Inferior parietal cortex (tissue), 1 donor: ENCODE measurements around the gene BIRC5.

Source experiments
- DNase-seq: peaks from one replicate; pipeline ENCODE4 v3.0.0-alpha.2; 2016; ENCODE audit errors: extremely low spot score

The BIRC5 gene

DNA sequence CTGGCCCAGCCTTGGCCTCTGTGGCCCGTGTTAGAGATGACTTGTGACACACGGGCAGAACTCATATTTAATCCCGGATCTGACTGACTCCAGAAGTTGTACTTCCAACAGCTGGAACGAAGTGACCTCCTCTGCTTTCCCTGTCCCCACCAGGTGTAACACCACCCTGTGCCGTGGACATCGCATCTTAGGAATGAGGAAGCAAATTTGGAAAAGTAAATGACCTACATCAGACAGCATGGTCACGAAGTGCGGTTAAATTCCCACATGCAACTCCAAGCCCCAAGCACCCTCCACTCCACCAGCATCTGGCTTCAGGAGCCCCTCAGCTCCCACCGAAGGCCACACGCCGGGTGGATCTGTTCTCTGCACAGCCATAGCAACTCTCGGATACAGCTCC, 30.1 kb upstream of the BIRC5 start:
- no peak for DNase-seq

DNA sequence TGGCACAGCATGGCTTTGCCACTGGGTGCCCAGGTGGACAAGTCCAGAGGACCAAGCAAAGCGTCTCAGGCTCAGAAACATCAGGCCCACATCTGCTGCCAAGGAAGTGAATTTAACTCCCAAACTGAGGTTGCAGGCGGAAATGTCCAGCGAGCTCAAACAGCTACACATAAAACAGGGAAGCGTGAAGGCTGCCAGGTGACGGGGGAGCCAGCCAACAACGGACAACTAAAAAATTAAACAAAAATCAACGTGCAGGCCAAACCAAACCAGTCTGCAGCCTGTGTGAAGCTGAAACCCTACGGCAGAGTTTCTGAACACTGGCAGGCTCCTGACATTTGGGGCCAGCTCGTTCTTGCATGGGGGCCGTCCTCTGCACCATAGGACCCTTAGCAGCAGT, 29.7 kb upstream of the BIRC5 start:
- no peak for DNase-seq

DNA sequence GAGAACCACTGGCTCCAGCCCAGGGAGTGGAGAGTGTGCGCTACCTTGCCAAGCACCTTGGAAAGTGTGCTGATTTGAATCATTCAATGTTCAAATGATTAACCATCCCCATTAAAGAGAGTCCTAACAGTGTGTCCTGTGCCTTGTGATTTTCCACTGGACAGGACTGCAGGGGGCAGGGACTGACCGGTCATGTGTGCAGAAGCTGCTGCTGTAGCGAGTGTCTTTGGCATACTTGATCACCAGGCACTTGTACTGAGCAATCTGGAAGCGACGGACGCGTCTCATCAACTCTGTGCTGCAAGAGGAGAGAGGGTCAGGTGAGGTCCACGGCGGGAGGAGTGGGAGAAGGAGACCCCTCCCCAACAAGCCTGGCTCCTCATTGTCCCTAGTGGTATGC, 29.2 kb upstream of the BIRC5 start:
- DNase-seq: no peak

DNA sequence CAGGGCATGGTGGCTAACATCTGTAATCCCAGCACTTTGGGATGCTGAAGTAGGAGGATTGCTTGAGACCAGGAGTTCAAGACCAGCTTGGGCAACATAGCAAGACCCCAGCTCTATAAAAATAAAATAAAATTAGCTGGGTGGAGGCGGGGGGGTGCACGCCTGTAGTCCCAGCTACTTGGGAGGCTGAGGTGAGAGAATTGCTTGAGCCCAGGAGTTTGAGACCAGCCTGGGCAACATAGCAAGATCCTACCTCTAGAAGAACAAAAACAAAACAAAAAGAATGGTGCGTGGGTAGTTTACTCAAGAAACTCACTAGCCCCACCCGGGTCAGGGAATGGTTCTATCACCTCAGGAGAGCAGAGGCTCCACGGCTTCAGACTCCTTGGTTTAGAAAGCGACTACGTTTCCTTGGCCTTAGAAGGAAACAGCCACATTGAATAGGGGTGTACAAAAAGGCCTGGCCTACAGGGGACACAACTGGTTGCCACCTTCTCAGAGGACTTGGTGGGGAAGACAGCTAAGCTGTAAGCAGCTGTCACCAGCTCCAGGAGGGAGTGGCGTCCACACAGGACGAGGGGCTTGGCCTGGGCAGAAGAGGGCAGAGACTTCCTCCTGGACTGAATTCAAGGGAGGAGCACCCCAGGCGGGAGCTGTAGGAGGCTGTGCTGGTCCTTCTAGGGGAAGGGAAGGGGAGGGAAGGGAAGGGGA, 27.9 kb upstream of the BIRC5 start:
- DNase-seq: no peak

DNA sequence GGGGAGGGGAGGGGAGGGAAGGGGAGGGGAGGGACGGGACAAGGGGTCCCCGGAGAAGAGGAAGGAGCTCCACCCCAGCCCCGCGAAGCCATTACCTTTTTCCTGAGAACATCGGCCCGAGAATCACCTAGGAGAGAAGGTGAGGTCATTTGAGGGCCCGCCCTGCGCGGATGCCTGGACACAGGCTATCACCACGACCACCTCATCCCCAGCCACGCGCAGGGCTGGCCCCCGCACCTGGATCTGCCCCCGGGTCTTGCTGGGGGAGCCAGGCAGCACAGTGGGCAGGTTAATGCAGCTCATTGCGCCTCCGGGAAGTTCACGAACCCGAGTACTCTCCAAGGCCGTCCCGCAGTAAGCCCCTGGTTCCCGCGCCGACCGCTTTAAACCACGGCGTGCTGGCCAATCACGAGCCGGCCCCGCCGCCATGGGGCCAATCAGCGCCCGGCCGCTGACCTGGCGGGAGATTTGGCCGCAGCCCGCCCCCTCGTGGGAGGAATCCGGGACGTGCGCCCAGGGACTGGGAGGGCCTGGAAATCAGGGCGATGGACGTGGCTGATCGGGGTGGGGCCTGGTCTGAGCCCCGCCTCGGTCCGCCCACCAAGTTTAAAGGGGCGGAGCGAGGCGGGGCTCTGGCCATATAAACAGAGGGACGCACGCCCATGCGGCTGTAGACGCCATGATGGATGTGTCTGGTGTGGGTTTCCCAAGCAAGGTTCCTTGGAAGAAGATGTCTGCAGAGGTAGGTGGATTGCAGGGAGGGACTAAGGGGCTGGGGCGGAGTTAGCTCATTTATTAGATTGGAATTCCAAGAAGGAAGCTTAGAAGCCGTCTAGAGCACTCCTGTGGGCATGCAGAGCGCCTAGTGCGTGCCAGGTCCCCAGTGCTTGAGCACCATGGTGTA, 27.1 kb upstream of the BIRC5 start, which contains the start of the genes AFMID and TK1:
Gene AFMID, plus strand, starts transcription at position 671 of the 904 bp plus-strand sequence. Its CDS starts 9 bp downstream, at position 680.
Gene TK1, minus strand, starts transcription at position 361 of the 904 bp plus-strand sequence. Its CDS starts 58 bp downstream, at position 303.
- DNase-seq: peak; percentile 96

DNA sequence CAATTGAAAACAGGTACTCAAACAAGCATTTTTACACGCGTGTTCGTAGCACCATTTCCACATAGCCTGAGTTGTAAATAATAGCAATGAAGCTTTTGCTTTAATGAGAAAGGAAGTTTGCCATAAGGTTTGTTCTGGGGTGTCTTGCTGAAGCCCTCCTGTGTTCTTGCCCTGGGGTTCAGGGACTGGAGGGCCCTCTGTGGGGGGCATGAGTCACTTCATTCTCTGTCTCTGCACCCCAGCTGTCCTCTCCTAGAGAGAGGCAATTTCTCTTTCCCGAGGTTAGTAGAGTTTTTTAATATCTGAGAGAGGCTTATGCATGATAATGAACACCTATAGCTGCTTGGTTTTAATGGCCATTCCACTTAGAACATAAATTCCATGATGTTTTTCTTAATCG, 17.3 kb upstream of the BIRC5 start:
- no peak for DNase-seq

DNA sequence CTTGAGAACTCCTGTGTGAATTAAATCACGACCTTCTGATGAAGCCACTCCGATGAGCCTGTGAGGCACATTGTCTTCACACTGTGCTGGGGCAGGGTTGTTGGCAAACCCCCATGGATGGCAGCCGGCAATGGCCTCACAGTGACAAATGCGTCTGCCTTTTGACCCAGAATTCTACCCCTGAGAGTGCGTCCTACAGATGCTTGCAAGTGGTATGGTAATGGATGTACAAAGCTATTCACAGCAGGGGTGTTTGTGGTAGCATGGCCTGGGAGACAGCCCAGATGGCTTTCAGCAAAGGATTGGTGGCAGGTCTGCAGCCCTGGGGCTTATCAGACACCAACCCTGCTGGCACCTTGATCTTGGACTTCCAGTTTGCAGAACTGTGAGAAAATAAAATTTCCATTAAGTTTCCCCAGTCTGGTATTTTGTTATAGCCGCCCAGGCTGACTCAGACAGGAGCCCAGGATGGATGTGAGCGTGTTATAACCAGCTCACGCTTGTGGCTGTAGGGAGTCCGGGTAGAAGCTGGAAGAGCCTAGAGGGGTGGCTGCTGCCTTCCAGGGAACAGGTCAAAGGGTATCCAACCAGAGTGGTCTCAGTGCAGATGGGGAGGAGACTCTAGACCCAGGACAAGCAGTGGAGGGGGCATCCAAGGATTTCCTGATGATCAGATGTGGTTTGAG, 16.8 kb upstream of the BIRC5 start:
- DNase-seq: no peak

DNA sequence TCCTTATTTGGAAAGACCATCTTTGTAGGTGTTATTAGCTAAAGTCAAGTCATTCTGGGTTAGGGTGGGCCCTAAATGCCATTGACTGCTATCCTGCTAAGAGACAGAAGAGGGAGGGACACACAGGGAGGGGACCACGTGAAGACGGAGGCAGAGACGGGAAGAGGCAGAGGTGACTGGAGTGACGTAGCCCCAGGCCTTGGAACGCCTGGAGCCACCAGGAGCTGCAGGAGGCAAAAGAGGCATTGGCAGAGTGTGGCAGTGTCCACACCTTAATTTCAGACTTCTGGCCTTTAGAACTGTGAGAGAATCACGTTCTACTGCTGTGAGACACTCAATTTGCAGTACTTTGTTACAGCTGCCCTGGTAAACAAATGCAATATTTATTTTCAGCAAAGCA, 13.6 kb upstream of the BIRC5 start:
- DNase-seq: no peak

DNA sequence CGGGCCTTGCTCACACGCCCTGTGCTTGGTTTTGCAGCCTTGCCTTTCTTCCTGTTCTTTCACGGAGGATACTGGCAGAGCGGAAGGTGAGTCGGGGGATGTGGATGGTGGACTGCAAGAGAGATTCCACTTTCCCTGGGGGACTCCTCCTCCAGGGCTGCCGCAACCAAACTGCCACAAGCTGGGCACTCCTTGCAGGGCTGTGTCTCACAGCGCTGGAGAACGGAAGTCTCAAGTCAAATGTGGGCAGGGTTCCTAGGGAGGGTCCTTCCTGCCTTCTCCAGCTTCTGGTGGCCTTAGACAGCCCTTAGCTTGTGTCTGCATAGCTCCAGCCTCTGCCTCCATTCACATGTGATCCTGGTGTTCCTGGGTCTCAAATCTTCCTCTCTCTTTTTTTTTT, 11.4 kb upstream of the BIRC5 start:
- no peak for DNase-seq

DNA sequence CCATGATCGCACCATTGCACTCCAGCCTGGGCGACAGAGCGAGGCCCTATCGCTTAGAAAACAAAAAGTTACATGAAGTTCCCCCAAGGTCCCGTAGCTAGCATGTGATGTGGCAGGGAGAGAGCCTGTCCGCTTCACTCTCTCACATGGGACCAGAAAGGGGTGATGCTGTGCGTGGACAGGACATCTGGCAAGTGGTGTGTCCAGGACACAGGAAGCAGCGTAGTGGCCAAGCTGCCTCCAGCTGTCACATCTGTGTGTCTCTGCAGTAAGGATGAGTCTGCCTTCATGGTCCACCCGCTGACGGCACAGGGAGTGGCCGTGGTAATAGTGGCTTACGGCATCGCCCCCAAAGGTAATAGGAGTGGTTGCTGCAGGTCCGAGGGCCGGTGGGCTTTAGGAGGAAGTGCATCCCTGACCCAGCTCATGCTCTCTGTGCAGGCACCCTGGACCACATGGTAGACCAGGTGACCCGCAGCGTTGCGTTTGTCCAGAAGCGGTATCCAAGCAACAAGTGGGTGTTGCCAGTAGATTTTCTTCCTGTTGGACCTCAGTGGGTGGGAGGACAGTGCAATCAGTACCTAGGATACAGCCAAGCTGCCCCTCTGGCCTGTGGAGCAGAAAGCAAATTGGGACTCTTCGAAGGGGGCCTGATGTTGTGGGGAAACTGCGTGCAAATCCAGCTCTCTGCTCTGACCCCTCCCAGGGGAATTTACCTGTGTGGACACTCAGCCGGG, 9.5 kb upstream of the BIRC5 start:
- DNase-seq: no peak

DNA sequence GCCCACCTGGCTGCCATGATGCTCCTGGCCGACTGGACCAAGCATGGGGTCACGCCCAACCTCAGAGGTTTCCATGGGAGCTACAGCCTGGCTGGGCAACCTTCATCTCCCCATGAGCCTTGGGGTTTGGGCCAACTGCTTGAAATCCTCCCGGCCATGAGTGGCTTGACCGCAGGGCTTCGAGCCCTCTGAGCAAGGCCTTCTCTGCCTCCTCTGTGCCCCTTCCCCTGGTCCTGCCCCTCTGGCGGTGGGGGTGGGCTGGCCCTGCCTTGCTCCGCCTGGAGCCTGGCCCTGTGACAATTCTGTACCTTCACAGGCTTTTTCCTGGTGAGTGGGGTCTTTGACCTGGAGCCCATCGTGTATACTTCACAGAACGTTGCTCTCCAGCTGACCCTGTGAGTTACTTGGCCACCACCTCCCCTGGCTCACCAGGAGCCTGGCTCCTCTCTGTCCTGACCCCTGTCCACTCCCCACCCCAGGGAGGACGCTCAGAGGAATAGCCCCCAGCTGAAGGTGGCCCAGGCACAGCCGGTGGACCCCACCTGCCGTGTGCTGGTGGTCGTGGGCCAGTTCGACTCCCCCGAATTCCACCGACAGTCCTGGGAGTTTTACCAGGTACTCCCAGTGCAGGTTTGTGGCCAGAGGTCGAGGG, 8.8 kb upstream of the BIRC5 start:
- no peak for DNase-seq

DNA sequence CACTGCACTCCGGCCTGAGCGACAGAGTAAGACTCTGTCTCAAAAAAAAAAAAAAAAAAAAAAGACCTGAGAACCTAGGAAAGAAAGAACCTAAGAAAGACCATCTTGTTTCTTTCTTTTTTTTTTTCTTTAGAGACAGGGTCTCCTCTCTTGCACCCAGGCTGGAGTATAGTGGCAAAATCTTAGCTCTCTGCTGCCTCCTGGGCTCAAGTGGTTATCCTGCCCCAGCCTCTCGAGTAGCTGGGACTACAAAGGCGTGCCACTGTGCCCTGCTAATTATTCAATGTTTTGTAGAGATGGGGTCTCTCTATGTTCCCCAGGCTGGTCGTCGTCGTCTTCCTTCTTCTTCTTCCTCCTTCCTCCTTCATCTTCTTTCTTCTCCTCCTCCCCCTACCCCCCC, 7.8 kb upstream of the BIRC5 start:
- DNase-seq: no peak

DNA sequence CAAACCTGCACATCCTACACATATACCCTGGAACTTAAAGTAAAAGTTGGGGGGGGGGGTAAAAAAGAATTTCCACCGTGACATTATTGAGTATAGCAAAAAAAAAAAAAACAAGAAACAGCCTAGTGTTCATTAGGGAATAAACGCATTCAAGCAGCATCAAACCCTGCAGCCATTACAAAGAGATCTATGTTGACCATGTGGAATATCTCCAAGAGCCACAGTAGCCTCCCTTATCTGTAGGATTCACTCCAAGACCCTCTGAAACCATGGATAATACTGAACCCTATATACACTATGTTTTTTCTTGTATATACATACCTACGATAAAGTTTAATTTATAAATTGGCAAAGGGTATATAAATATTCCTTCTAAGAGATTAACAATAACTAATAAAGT, 5.6 kb upstream of the BIRC5 start:
- no peak for DNase-seq

DNA sequence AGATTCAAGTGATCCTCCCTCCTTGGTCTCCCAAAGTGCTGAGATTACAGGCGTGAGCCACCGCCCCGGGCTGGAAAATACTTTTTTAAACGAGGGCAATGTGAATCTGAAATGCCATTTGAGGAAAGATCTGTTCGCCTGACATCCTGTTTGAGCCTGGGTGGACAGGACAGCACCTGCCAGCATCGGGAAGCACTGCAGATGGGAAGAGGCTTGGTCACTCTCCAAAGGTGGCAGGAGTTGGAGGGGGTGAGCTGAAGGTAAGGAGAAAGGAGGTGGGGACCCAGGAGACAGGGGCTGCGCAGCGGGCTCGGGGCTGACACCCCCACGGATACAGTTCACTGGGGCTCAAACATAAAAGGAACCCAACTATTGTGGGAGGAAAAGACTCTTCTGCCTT, 3.9 kb upstream of the BIRC5 start:
- DNase-seq: no peak

DNA sequence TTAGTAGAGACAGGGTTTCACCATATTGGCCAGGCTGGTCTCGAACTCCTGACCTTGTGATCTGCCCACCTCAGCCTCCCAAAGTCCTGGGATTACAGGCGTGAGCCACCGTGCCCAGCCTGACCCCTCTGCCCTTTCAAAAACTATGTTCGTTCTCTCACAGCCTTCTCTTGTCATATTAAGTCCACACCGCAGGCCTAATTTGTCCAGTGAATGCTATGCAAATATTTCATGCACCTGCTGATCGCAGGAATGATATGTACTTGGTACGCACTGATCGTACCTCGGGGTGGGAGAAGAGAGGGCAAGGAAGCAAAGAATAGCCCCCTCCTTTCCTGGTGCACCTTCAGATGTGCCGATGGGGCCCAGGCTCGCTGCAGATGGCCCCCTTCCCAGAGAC, 3.0 kb upstream of the BIRC5 start:
- no peak for DNase-seq

DNA sequence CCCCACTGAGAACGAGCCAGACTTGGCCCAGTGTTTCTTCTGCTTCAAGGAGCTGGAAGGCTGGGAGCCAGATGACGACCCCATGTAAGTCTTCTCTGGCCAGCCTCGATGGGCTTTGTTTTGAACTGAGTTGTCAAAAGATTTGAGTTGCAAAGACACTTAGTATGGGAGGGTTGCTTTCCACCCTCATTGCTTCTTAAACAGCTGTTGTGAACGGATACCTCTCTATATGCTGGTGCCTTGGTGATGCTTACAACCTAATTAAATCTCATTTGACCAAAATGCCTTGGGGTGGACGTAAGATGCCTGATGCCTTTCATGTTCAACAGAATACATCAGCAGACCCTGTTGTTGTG, 631 bp downstream of the BIRC5 start:
- DNase-seq: no peak

DNA sequence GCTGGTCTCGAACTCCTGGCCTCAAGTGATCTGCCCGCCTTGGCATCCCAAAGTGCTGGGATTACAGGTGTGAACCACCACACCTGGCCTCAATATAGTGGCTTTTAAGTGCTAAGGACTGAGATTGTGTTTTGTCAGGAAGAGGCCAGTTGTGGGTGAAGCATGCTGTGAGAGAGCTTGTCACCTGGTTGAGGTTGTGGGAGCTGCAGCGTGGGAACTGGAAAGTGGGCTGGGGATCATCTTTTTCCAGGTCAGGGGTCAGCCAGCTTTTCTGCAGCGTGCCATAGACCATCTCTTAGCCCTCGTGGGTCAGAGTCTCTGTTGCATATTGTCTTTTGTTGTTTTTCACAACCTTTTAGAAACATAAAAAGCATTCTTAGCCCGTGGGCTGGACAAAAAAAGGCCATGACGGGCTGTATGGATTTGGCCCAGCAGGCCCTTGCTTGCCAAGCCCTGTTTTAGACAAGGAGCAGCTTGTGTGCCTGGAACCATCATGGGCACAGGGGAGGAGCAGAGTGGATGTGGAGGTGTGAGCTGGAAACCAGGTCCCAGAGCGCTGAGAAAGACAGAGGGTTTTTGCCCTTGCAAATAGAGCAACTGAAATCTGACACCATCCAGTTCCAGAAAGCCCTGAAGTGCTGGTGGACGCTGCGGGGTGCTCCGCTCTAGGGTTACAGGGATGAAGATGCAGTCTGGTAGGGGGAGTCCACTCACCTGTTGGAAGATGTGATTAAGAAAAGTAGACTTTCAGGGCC, 5.5 kb downstream of the BIRC5 start:
- DNase-seq: no peak

DNA sequence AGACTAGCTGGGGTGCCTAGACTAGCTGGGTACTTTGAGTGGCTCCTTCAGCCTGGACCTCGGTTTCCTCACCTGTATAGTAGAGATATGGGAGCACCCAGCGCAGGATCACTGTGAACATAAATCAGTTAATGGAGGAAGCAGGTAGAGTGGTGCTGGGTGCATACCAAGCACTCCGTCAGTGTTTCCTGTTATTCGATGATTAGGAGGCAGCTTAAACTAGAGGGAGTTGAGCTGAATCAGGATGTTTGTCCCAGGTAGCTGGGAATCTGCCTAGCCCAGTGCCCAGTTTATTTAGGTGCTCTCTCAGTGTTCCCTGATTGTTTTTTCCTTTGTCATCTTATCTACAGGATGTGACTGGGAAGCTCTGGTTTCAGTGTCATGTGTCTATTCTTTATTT, 9.0 kb downstream of the BIRC5 start:
- DNase-seq: no peak

DNA sequence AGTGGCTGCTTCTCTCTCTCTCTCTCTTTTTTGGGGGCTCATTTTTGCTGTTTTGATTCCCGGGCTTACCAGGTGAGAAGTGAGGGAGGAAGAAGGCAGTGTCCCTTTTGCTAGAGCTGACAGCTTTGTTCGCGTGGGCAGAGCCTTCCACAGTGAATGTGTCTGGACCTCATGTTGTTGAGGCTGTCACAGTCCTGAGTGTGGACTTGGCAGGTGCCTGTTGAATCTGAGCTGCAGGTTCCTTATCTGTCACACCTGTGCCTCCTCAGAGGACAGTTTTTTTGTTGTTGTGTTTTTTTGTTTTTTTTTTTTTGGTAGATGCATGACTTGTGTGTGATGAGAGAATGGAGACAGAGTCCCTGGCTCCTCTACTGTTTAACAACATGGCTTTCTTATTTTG, 9.7 kb downstream of the BIRC5 start:
- DNase-seq: no peak

DNA sequence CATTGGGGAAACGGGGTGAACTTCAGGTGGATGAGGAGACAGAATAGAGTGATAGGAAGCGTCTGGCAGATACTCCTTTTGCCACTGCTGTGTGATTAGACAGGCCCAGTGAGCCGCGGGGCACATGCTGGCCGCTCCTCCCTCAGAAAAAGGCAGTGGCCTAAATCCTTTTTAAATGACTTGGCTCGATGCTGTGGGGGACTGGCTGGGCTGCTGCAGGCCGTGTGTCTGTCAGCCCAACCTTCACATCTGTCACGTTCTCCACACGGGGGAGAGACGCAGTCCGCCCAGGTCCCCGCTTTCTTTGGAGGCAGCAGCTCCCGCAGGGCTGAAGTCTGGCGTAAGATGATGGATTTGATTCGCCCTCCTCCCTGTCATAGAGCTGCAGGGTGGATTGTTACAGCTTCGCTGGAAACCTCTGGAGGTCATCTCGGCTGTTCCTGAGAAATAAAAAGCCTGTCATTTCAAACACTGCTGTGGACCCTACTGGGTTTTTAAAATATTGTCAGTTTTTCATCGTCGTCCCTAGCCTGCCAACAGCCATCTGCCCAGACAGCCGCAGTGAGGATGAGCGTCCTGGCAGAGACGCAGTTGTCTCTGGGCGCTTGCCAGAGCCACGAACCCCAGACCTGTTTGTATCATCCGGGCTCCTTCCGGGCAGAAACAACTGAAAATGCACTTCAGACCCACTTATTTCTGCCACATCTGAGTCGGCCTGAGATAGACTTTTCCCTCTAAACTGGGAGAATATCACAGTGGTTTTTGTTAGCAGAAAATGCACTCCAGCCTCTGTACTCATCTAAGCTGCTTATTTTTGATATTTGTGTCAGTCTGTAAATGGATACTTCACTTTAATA, 10.4 kb downstream of the BIRC5 start:
- peak; percentile 62 for DNase-seq
